Left ventricle myocardium inferior (tissue), 1 donor: ENCODE data around the gene WNT2. TPM values are rescaled to one million over a fixed set of nuclear protein-coding genes. Genes with fewer than 3 reads are reported as not detected.

Experiments used
- DNase-seq: peaks from one replicate; pipeline ENCODE4 v3.0.0-alpha.2; 2020
- H3K27ac ChIP-seq: fragments of 200-600 bp; replicated peaks from 2 replicates; pipeline ENCODE4 v1.8.0; 2021
- H3K27me3 ChIP-seq: fragments of 200-600 bp; 2 replicates; pipeline ENCODE4 v1.8.0; 2021; ENCODE audit warnings: low read depth
- H3K36me3 ChIP-seq: fragments of 200-600 bp; 2 replicates; pipeline ENCODE4 v1.8.0; 2021
- H3K4me1 ChIP-seq: fragments of 200-600 bp; 2 replicates; pipeline ENCODE4 v1.8.0; 2021
- H3K4me3 ChIP-seq: fragments of 200-600 bp; 2 replicates; pipeline ENCODE4 v1.8.0; 2021; ENCODE audit warnings: mild to moderate bottlenecking, moderate library complexity
- H3K9me3 ChIP-seq: fragments of 200-600 bp; replicated peaks from 2 replicates; pipeline ENCODE4 v1.8.0; 2021
- CTCF ChIP-seq: fragments of 200-600 bp; IDR thresholded peaks from 2 replicates; pipeline ENCODE4 v1.8.0; 2021; ENCODE audit warnings: antibody characterized with exemption, mild to moderate bottlenecking, borderline replicate concordance
- intact Hi-C: fragments of 100-400 bp; cut with micrococcal nuclease; formaldehyde crosslinking; loops from one replicate; pipeline ENCODE4 v1.11.0; 2022
- total RNA-seq: library from RNA; stranded (reverse); fragmentation: NEBNext Ultra II Directional; extraction: Animal tissue kit (Norgen Biotek cat#: 25700); gene quantifications from one replicate; pipeline ENCODE4 v1.2.1, GENCODE V29; 2021
- donor health status: DM: no; HTN: yes; CAD: no; lungs with severe emphysema.

The WNT2 gene
- total RNA-seq, 1 donor from 2014 or later, result 0.14 TPM

GRCh38 chr7:117230276-117231046 lies 92.4 kb downstream of the WNT2 start:
- no peak overlapping the region for H3K4me3 ChIP-seq
- peaks cover 7% of the 10 kb centered on the region for H3K36me3 ChIP-seq
- intact Hi-C loops, result no loop called here
- H3K27me3 ChIP-seq, result no peaks in the 10 kb centered on the region
- no peak overlapping the region for H3K27ac ChIP-seq
- no peak for TF ChIP-seq CTCF
- H3K4me1 ChIP-seq, result no peaks in the 10 kb centered on the region
- DNase-seq, result no peak
- peaks cover 8% of the 10 kb centered on the region for H3K9me3 ChIP-seq

GRCh38 chr7:117229350-117229749 lies 93.5 kb downstream of the WNT2 start:
- no peak for TF ChIP-seq CTCF
- peaks cover 7% of the 10 kb centered on the region for H3K9me3 ChIP-seq
- no peak overlapping the region for H3K27ac ChIP-seq
- H3K36me3 ChIP-seq, result peaks cover 14% of the 10 kb centered on the region
- no peaks in the 10 kb centered on the region for H3K27me3 ChIP-seq
- no peak for DNase-seq
- no peaks in the 10 kb centered on the region for H3K4me1 ChIP-seq
- no peak overlapping the region for H3K4me3 ChIP-seq
- intact Hi-C loops, result no loop called here

GRCh38 chr7:117227091-117227490 lies 95.8 kb downstream of the WNT2 start:
- H3K36me3 ChIP-seq, result peaks cover 35% of the 10 kb centered on the region
- H3K27me3 ChIP-seq, result no peaks in the 10 kb centered on the region
- no peaks in the 10 kb centered on the region for H3K9me3 ChIP-seq
- H3K4me3 ChIP-seq, result no peak overlapping the region
- DNase-seq, result no peak
- no peak overlapping the region for H3K27ac ChIP-seq
- H3K4me1 ChIP-seq, result no peaks in the 10 kb centered on the region
- intact Hi-C loops, result no loop called here
- no peak for TF ChIP-seq CTCF

GRCh38 chr7:117225536-117225935 lies 97.3 kb downstream of the WNT2 start:
- Histone ChIP-seq H3K27ac (no peak overlapping the region), H3K4me1 (no peaks in the 10 kb centered on the region), H3K4me3 (no peak overlapping the region), H3K9me3 (no peaks in the 10 kb centered on the region), H3K36me3 (peaks cover 48% of the 10 kb centered on the region), H3K27me3 (no peaks in the 10 kb centered on the region)
- DNase-seq, result no peak
- TF ChIP-seq CTCF, result no peak
- intact Hi-C loops, result no loop called here

Other genes starting within 250 kb of the WNT2 start
- not detected for gene ASZ1, start 104.4 kb upstream of the WNT2 start, total RNA-seq
- 0.11 TPM for gene CFTR, start 157.0 kb upstream of the WNT2 start, total RNA-seq